GM21529 (cell line): ENCODE results near the gene YPEL1.

Experiments
- ATAC-seq: cut with Tn5 transposase; IDR thresholded peaks from one replicate; pipeline ENCODE4 v1.9.1; 2021; ENCODE audit not compliant: unreplicated experiment

Gene YPEL1

DNA sequence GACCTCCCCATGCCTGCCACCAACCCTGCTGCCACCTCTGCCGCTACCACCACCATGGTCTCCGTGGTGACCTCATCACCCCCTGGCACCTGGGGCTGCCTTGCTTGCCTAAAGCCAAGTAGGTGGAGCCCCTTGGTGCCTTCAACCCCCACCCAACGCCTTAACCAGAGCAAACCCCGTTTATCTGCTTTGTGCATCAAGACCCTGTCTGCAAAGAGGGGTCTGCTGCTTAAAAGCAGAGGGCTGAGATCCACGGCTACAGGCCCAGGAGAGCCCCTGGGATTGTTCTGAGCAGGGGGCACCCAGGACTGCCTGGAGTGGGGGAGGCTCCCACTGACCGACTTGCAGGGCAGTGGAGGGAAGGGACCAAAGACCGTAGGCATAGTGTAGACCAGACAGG, 74.7 kb downstream of the YPEL1 start:
- no peak for ATAC-seq

DNA sequence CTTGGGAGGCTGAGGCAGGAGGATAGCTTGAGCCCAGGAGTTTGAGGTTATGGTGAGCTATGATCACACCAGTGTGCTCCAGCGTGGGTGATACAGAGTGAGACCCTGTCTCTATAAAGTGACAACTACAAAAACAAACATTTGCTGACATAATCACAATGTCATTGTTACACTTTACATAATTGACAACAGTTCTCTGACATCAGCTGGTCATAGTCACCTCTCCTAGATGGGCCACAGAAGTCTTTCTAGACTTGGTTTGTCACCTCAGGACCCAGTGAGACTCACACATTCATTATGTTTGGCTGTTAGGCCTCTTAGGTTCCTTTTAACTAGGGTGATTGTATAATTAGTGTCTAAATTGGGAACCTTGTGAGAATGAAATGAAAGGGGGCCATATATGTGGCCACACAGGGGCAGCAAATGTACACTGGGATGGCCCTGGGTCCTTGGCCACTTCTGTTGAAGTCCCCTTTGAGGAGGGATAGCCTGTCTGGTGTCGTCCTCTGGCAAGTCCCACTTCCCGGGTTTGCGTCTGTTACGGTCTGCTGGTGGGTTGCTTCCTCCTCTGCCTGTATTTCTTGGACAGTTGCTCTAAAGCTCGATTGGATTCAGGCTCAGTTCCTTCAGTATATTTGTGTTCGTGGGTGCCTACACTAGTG, 75.6 kb downstream of the YPEL1 start:
- no peak for ATAC-seq

DNA sequence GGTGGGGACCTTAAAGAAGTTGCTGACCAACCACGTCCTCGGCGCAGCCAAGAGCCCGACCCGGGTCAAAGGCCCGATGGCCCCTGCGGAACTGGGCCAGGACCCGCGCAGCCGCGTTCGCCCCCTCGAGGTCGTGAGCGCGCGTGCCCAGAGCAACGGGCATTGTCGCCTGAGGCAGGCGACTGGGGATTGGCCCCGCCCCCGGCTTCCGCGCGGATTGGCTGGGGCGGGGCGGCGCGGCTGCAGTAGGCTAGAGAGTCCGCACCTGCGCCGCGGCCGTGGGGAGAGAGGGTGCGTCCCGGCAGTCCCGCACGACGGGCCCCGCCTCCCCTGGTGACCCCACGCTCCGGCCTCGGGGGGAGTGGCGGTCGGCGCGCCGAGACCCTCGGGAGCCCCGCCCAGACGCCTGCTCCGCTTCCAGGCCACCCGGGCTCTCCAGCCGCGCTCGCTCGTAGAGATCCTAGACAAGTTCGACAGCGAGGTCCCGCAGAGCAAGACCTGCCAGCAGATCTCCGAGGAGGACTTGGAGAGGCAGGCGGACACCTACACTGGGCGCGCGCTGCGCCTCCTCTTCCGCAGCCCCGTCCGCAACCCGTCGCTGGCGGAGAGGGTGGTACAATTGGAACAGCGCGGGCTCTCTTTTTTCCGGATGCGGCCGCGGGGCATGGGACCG, 78.1 kb downstream of the YPEL1 start:
- peak; percentile 69 for ATAC-seq

DNA sequence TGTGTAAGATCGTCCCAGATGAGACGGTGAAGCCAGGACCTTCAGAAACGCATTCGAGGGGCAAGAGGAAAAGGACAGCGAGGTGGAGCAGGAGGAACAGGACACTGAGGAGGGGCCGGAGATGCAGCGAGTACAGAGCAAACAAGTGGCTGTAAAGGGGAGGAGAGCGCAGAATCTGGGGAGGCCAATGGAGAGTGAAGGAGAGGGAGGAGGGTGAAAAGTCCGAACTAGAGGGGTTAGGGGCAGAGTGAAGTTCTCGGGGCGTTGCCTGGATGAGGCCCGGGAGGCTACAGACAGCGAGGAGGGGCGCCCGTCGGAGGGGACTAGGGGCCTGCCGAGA, 78.6 kb downstream of the YPEL1 start:
- no peak for ATAC-seq

DNA sequence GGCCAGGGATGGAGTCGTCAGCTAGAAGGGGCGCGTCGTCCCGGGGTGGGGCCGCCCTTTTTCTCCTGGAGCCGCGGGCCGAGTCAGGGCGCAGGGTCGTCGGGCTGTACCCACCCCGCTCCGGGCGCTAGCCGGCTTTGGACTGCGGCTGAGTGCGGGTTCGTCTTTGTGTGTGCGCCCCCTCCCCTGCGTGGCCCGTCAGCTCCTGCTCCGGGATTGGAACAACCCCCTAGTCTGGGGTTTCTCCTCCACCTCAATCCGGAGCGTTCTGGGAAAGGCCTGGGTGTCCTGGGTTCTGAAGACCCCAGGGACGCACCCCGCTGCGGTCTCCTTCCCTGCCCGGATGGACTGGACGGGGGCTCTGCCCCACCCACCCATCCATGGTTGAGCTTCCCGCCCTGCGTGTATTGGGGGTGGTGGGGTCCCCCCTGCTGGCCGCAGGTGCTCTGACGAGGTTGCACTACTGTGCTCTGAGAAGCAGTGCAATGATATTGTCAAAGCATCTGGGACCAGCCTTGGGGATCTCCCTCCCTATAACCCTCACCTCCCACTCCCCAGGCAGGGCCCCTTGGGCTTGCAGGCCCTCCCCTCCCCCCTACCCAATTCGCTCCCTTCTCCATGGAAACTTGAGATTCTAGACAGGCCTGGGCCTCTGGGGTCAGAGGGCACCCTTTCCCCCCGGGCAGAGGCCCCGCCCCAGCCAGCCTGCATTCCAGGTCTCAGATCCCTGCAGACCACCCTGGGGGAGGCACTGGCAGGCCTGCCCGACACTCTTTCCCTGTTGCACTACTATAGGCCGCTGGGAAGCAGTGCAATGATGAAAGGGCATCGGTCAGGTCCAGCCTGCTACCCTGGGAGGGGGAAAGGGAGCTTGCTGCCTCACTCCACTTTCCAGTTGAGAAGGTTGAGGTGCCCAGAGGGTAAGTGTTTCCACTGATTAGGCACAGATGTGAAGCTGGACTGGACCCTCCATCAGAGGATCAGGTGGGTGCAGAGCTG, 82.7 kb downstream of the YPEL1 start:
- no peak for ATAC-seq

DNA sequence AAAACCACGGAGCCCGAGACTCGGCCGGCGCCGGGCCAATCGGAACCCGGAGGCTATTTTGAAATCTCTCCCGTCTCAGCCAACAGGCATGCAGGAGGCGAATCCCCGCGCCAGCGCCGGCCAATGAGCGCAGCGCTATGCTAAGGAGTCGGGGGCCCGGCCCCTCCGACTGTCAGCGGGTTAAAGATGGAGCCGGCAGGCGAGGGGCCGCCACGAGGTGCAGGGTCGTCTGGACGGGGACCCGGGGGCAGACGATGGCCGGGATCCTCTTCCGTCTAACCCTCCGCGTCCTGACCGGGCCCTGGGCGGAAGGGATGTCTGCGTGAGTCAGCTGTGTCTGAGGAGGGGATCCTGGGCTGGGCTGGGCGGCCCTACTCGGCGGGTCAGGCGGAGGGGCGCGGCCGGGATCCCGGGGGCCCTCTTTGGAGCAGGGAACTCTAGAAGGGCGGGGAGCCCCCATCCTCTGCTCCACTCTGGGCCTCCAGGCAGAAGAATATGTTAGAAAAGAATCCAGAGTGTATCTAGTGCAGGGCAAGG, 83.5 kb downstream of the YPEL1 start:
- peak; percentile 85 for ATAC-seq

DNA sequence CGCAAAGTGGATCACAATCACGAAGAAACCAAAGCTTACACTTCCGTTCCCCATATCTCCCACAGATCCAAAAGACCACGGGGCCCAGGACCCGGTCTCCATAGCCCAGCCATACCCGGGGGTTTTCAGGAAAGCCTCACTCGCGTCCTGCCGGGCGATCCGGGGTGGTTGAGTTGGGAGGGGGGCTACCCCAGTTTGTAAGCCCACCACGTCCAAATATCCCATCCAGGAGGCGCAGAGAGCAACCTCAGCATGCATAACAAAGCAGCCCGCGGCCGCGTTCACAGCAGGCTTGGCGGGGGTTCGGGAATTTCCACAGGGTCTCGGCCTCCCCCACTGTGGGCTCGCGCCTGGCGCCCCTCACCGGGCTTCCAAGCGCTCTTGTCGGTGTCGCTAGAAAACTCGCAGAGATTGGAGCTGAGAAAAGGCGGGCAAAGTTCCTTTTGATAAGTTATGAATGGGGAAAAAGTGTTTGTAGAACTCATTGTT, 84.0 kb downstream of the YPEL1 start:
- ATAC-seq: peak; percentile 19

DNA sequence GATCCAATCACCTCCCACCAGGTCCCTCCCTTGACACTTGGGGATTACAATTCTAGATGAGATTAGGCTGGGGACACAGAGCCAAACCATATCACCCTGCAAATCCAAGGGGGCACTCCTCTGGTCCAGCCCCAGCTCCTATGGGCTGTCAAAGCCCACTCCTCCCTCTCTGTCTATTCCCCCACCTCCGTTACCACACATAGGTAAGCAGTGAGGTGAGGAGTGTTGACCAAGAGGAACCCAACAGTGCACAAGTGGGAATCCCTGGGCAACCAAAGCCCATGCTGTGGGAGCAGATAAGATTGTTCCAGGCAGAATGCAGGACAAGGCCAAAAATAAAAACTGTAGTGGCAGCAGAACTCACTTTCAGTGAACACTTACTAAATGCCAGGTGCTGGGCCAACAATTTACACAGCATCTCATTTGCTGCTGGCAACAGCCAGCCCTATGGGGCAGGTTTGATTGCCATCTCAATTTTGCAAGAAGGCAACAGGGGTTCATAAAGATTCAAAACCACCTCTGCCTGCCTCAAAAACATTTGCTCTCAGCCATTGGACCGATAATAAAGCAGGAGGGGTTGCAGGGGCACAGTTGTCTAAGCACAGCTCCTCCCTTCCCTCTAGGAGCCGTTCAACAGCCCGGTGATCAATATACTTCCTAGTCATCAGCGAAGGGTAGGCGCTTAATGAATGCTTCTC, 84.6 kb downstream of the YPEL1 start:
- ATAC-seq: peak; percentile 4

DNA sequence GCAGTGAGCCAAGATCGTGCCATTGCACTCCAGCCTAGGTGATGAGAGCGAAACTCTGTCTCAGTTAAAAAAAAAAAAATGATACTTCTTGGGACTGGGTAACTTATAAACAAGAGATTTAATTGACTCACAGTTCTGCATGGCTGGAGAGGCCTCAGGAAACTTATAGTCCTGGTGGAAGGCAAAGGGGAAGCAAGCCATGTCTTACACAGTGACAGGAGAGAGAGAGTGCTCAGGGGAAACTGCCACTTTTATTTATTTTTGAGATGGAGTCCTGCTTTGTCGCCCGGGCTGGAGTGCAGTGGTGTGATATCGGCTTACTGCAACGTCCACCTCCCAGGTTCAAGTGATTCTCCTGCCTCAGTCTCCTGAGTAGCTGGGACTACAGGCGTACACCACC, 85.3 kb downstream of the YPEL1 start:
- ATAC-seq: no peak
